ENCODE results near the gene SSH2.
"Not testable (repeated sequence)": the region's sequence is repeated elsewhere in the genome, so short reads cannot be mapped to it uniquely, and the experiment has no call there.

Gene SSH2

GRCh38 chr17:29740017-29740416 is 190.0 kb downstream of the SSH2 start:
- DNase-seq (ENCODE audit: low read depth in 3 of 3, low spot score in 1 of 3), result no peak

GRCh38 chr17:29734640-29735039 is 195.4 kb downstream of the SSH2 start:
- DNase-seq (ENCODE audit: low read depth in 3 of 3, low spot score in 1 of 3), result no peak

- no peak for DNase-seq (ENCODE audit: low read depth in 3 of 3, low spot score in 1 of 3)
These were observed 196.9 kb downstream of the SSH2 start for GRCh38 chr17:29733166-29733565.

- no peak for DNase-seq (ENCODE audit: low read depth in 3 of 3, low spot score in 1 of 3)
These were observed 197.4 kb downstream of the SSH2 start for GRCh38 chr17:29732613-29733012.

- DNase-seq (ENCODE audit: low read depth in 3 of 3, low spot score in 1 of 3), result no peak
These were observed 197.8 kb downstream of the SSH2 start for GRCh38 chr17:29732209-29732608.

- DNase-seq (ENCODE audit: low read depth in 3 of 3, low spot score in 1 of 3), result no peak
These were observed 198.5 kb downstream of the SSH2 start for GRCh38 chr17:29731589-29731929.

GRCh38 chr17:29728490-29728889 is 201.5 kb downstream of the SSH2 start:
- no peak for DNase-seq (ENCODE audit: low read depth in 3 of 3, low spot score in 1 of 3)

- DNase-seq (ENCODE audit: low read depth in 3 of 3, low spot score in 1 of 3), result no peak
These were observed 203.2 kb downstream of the SSH2 start for GRCh38 chr17:29726715-29727252.

GRCh38 chr17:29725408-29725807 is 204.6 kb downstream of the SSH2 start:
- DNase-seq (ENCODE audit: low read depth in 3 of 3, low spot score in 1 of 3), result not testable (repeated sequence)

GRCh38 chr17:29723278-29724047 is 206.6 kb downstream of the SSH2 start:
- DNase-seq (ENCODE audit: low read depth in 3 of 3, low spot score in 1 of 3), result no peak

- peak in 1 of 3 donors; percentile 7 for DNase-seq (ENCODE audit: low read depth in 3 of 3, low spot score in 1 of 3)
These were observed 207.4 kb downstream of the SSH2 start for GRCh38 chr17:29722411-29723198.

GRCh38 chr17:29720551-29720950 is 209.5 kb downstream of the SSH2 start:
- no peak for DNase-seq (ENCODE audit: low read depth in 3 of 3, low spot score in 1 of 3)

- no peak for DNase-seq (ENCODE audit: low read depth in 3 of 3, low spot score in 1 of 3)
These were observed 210.6 kb downstream of the SSH2 start for GRCh38 chr17:29719469-29719868.

- DNase-seq (ENCODE audit: low read depth in 3 of 3, low spot score in 1 of 3), result no peak
These were observed 211.5 kb downstream of the SSH2 start for GRCh38 chr17:29718446-29719039.

GRCh38 chr17:29717817-29718216 is 212.2 kb downstream of the SSH2 start:
- no peak for DNase-seq (ENCODE audit: low read depth in 3 of 3, low spot score in 1 of 3)

- DNase-seq (ENCODE audit: low read depth in 3 of 3, low spot score in 1 of 3), result no peak
These were observed 213.5 kb downstream of the SSH2 start for GRCh38 chr17:29716566-29716965.

GRCh38 chr17:29715680-29716079 is 214.3 kb downstream of the SSH2 start:
- DNase-seq (ENCODE audit: low read depth in 3 of 3, low spot score in 1 of 3), result no peak

GRCh38 chr17:29714146-29714545 is 215.9 kb downstream of the SSH2 start:
- DNase-seq (ENCODE audit: low read depth in 3 of 3, low spot score in 1 of 3), result no peak

- no peak for DNase-seq (ENCODE audit: low read depth in 3 of 3, low spot score in 1 of 3)
These were observed 216.4 kb downstream of the SSH2 start for GRCh38 chr17:29713626-29714025.

GRCh38 chr17:29711588-29712385 is 218.2 kb downstream of the SSH2 start:
- no peak for DNase-seq (ENCODE audit: low read depth in 3 of 3, low spot score in 1 of 3)

GRCh38 chr17:29710891-29711418 is 219.1 kb downstream of the SSH2 start:
- DNase-seq (ENCODE audit: low read depth in 3 of 3, low spot score in 1 of 3), result no peak

Measured in stimulated activated CD4-positive, alpha-beta T cell treated with anti-CD3 and anti-CD28 coated beads, TNF-alpha, amount 100 ng/mL, for 1 hour (primary cell).